Adipose tissue (tissue), 3 donors: ENCODE data around the gene FAM240A. TPM values are rescaled to one million over a fixed set of nuclear protein-coding genes. Genes with fewer than 3 reads are reported as not detected.
"Not testable (repeated sequence)": the region's sequence is repeated elsewhere in the genome, so short reads cannot be mapped to it uniquely, and the experiment has no call there.

Experiments
- H3K27ac ChIP-seq: one replicate; pipeline ENCODE4 v1.5.1; 2013; ENCODE audit warnings: low read depth, low read length
- WGBS, 3 donors: extraction: QIAGEN DNeasy Blood & Tissue Kit; methylation state at CpG; one replicate each; pipeline ENCODE4 v1.1.7; 2013; 5-methylcytosine and 5-hydroxymethylcytosine counted together
- polyA plus RNA-seq, 3 donors: library from polyadenylated mRNA; stranded (reverse); fragments of 200-250 nt; gene quantifications; one replicate each; pipeline ENCODE4 v1.2.3, GENCODE V29; 2013
- donor health status: healthy with polysubstance abuse.
- donor health status: Bipolar disorder and iron deficiency.
- donor health status: healthy.

Gene FAM240A
- polyA plus RNA-seq, 3 donors = not detected

GRCh38 chr3:46584598-46585467, 27.5 kb upstream of the FAM240A start:
- WGBS, 3 donors = 88 to 94% (median 90%) methylated on average over 7 of the region's 7 CpGs
- H3K27ac ChIP-seq = no peak overlapping the region

GRCh38 chr3:46585799-46586693, 26.3 kb upstream of the FAM240A start:
- no peak overlapping the region for H3K27ac ChIP-seq
- 55 to 85% (median 78%) methylated on average over 5 of the region's 5 CpGs for WGBS, 3 donors

DNA sequence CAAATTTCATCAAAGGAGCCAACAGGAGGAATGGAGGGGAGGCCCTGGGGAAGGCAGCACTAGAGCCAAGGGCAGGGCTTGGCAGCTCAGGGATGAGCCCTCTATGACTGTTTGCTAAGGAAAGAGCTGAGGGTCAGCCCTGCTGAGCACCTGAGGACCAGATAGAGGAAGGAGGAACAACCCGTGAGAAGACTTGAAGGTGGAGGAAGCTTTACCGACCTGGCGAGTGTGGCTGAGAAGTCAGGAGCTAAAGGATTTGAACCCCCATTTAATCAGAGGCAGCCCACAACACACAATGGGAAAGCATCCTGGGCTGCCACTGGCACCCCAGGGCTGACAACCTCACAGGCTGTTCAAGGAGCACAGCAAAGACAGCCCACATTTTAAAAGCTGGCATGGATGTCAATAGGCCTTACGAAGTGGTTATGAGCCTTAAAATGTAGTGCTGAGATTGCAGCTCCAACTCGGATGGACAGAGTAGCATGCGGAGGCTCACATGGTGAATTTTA, 25.5 kb upstream of the FAM240A start:
- WGBS, 3 donors = 86 to 95% (median 91%) methylated on average over 6 of the region's 6 CpGs
- no peak overlapping the region for H3K27ac ChIP-seq

DNA sequence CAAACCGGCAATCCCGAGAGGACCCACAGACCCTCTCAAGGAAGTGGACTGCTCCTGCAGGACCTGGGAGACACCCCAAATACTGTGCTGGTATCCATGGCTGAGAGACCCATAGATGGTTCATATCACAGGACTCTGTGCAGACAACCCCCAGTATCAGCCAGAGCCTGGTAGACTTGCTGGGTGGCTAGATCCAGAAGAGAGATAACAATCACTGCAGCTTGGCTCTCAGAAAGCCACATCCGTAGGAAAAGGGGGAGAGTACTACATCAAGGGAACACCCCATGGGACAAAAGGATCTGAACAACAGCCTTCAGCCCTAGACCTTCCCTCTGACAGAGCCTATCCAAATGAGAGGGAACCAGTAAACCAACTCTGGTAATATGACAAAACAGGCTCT, 25.1 kb upstream of the FAM240A start:
- not testable (repeated sequence) for H3K27ac ChIP-seq
- WGBS, 3 donors = 71 to 88% (median 84%) methylated on average over 3 of the region's 3 CpGs

DNA sequence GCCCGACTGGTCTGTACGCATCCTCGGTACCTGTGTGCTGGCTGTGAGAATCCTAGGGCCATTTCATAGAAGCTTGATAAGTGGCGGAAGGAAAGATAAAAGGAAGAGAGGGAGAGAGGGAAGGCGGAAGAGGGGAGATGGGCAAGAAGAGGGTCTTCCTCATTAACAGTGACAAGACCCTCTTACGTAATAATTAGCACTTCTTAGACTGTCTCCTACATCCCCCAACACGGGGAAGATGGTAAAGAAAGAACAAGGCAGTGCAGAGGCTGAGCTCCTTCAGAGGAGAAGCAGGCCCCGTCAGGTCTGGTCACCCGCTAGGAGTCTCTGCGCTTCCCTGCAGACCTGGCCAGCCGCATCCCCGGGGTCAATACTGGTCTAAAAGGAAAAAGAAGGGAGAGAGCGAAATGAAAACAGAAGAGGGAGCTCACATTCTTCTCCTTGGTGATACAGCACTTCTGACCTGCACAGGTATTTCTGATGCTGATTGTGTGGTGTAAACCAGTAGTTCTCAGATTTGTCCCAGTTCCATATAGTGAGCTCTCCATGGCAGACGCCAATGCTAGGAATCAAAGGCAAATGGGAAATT, 19.0 kb upstream of the FAM240A start:
- WGBS, 3 donors = 82 to 92% (median 89%) methylated on average over 14 of the region's 14 CpGs

DNA sequence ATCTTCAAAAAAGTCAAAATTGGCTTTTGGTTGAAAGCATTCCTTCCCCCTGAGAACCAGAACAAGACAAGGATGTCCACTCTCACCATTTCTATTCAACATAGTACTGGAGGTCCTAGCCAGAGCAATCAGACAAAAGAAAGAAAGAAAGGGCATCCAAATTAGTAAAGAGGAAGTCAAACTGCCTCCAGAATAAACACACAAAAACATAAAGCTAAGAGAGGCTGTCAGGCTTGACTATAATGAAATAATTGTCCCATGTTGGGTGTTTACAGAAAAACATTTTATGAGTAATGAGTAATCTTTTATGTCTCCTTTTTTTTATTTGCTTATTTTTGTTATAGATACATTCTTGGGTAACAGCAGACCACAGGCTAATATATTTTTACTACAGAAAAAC, 18.3 kb upstream of the FAM240A start:
- H3K27ac ChIP-seq = no peak overlapping the region

More for the DNA sequence above, 19.0 kb upstream of the FAM240A start:
- no peak overlapping the region for H3K27ac ChIP-seq

DNA sequence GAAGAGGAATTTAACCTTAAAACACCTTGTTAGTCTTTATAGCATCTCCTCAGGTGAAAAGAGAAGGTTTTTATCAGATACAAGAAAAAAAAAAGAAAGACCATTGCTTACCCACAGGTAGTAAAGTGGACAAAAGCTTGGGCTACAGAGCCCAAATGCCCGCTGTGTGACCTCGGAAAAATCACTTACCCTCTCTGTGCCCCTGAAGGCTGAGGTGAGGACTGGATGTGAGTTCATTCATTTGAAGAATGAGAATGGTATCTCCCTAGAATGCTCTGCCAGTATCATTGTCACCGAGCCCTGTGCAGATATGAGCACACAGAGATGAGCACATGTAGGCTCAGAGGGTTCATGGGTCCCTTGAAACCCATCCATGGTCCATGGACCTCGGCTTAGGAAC, 17.6 kb upstream of the FAM240A start:
- WGBS, 3 donors = 91 to 95% (median 95%) methylated on average over 4 of the region's 4 CpGs
- no peak overlapping the region for H3K27ac ChIP-seq

DNA sequence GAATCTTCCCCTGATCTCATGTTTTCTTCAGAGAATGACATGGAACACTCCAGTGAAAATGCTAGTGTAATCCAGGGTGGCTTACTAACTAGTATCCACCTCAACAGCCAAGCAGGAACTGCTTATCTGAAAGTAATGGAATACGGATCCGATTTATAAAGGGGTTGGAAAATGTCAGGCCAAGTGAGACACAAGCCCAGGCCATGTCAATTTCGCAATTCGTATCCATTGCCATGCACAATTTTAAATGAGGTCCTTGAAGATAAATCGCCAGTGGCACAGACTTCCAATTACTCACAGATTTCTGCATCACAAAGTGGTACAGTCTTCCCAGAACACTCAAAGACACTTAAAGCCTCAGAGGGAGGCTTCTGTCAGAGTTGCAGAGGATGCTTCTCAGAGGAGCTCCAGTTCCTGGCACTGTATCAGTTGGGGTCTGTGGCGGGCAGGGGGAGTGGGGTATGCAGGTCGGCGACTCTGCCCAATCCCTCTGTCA, 16.5 kb upstream of the FAM240A start:
- no peak overlapping the region for H3K27ac ChIP-seq
- 80 to 89% (median 83%) methylated on average over 8 of the region's 8 CpGs for WGBS, 3 donors

- H3K27ac ChIP-seq = no peak overlapping the region
- WGBS, 3 donors = 74 to 87% (median 81%) methylated on average over 5 of the region's 5 CpGs
These were observed 12.7 kb upstream of the FAM240A start for GRCh38 chr3:46599590-46599989.

DNA sequence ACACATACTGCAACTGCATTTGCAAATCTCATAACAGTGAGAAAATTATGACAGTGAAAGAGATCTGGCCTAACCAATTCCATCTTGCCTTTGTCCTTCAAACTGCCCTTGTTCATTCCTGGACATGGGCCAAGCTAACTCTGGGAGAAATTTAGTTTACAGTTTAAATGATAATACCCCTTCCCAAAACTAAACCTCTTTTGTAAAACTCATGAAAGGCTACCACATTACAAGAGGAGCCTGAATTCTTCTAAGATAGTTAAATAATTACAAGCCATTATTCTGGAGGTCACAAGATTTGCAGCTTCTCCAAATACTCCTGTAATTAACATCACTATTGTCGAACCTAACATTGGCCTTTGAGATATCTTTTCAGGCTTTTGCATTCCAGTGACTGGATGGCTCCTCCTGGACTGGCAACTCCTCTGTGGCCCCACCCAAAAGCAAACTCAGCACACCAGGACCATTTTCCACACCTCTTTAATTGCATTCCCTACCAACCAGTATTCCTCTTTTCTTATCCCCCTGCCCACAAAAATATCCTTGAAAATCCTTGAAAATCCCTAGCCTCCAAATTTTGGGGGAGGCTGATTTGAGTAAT, 8.8 kb upstream of the FAM240A start:
- 67 to 83% (median 69%) methylated on average over 1 of the region's 1 CpG for WGBS, 3 donors
- no peak overlapping the region for H3K27ac ChIP-seq

GRCh38 chr3:46604127-46604526, 8.2 kb upstream of the FAM240A start:
- no peak overlapping the region for H3K27ac ChIP-seq
- 59 to 79% (median 72%) methylated on average over 2 of the region's 2 CpGs for WGBS, 3 donors

DNA sequence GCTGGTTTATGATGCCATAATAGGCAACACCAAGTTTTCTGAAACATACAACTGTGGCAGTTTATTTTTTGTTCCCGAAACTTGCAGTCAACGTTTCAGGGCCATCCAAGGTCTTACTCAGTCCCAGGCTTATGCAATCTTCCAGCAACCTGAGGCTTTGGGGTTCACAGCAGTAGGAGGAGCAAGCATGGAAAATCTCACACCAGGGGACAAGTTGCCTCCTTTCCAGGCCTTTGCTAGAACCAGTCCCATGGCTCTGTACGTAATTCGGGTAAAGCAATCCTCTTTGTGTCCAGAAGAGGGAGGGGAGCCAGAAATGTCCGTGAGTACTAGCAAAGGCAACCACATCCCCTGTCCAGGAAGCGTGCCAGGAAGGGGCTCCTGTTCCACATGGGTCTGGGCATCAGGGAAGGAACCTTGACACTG, 4.7 kb upstream of the FAM240A start:
- 57 to 76% (median 58%) methylated on average over 6 of the region's 6 CpGs for WGBS, 3 donors
- H3K27ac ChIP-seq = no peak overlapping the region

DNA sequence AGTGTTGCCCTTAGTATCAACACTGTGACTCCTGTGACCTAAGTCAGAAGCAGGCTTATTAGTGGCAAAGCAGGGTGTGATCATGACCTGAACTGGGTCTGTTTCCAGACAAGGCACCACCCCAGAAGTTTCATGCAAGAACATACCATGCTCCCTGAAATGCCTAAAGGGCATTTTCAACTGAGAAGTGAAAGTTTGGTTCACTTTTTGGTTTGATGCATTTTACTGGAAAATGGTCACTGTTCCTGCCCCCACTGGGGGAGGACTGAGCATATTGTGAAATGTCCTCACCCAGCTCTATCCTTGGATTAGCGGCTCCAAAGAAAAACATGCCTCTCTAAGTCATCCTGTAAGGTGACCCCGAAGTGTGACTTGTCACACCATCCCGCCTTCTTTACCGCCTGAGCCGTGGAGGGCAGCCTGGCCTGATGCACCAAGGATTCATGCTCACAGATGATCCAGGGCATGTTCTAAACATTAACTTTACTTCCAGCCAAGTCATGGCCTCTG, 3.1 kb upstream of the FAM240A start:
- no peak overlapping the region for H3K27ac ChIP-seq
- 75 to 84% (median 77%) methylated on average over 5 of the region's 5 CpGs for WGBS, 3 donors

GRCh38 chr3:46609944-46610722, 2.2 kb upstream of the FAM240A start:
- H3K27ac ChIP-seq = no peak overlapping the region
- 88 to 90% (median 88%) methylated on average over 12 of the region's 12 CpGs for WGBS, 3 donors

- 82 to 88% (median 85%) methylated on average over 10 of the region's 10 CpGs for WGBS, 3 donors
- H3K27ac ChIP-seq = no peak overlapping the region
These were observed 1.1 kb downstream of the FAM240A start for GRCh38 chr3:46613313-46614005.

GRCh38 chr3:46614431-46614830, 2.1 kb downstream of the FAM240A start:
- H3K27ac ChIP-seq = no peak overlapping the region
- 88 to 91% (median 90%) methylated on average over 4 of the region's 4 CpGs for WGBS, 3 donors
